Stimulated activated CD4-positive, alpha-beta T cell treated with anti-CD3 and anti-CD28 coated beads, Interleukin-2, amount 100 ng/mL, for 24 hours (primary cell): ENCODE results near the gene LILRB3.
"Not testable (repeated sequence)": the region's sequence is repeated elsewhere in the genome, so short reads cannot be mapped to it uniquely, and the experiment has no call there.

Source experiments
- DNase-seq, 2 donors: peaks; one replicate each; pipeline ENCODE4 v3.0.0-alpha.2; 2020

Gene LILRB3

GRCh38 chr19:54209058-54209810 is 13.6 kb downstream of the LILRB3 start:
- peak; percentile 40 to 47 for DNase-seq

GRCh38 chr19:54208784-54209057 is 14.1 kb downstream of the LILRB3 start:
- DNase-seq: peak in 1 of 2 donors; percentile 44

GRCh38 chr19:54207983-54208783 is 14.6 kb downstream of the LILRB3 start:
- DNase-seq: peak; percentile 58 to 66

- DNase-seq: peak in 1 of 2 donors; percentile 33
These were observed 15.2 kb downstream of the LILRB3 start for GRCh38 chr19:54207676-54207982.

- not testable (repeated sequence) for DNase-seq
These were observed 15.6 kb downstream of the LILRB3 start for GRCh38 chr19:54207193-54207592.

GRCh38 chr19:54206831-54207177 is 16.0 kb downstream of the LILRB3 start:
- no peak for DNase-seq

GRCh38 chr19:54206030-54206830 is 16.6 kb downstream of the LILRB3 start:
- no peak for DNase-seq

GRCh38 chr19:54204767-54205468 is 17.9 kb downstream of the LILRB3 start:
- DNase-seq: no peak

GRCh38 chr19:54203151-54203611 is 19.6 kb downstream of the LILRB3 start:
- DNase-seq: no peak

DNA sequence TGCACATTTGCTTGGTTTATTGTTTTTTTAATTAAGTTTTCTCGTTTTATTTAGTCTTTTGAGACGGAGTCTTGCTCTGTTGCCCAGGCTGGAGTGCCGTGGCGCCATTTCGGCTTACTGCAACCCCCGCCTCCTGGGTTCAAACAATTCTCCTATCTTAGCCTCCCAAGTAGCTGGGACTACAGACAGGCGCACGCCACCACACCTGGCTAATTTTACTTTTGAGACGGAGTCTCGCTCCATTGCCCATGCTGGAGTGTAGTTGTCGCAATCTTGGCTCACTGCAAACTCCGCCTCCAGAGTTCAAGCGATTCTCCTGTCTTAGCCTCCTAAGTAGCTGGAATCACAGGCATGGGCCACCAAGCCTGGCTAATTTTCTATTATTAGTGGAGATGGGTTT is 20.8 kb downstream of the LILRB3 start:
- no peak for DNase-seq

- DNase-seq: no peak
These were observed 21.6 kb downstream of the LILRB3 start for GRCh38 chr19:54201172-54201701.

DNA sequence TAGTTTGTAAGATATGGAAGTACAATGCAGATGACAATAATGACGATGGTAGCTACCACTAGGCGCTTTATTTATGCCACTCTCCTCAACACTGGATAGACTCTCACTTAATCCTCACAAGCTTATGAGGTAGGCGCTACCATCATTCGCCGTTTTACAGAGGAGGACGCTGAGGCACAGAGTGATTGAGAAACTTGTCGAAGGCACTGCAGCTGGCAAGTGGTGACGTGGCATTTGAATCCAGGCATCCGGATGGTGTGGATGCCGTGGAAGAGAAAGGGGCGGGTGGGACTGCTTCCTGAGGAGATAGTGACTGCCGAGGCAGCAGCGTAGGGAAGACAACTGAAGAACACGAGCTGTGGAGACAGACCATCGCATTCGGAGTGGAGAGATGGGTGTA is 23.4 kb downstream of the LILRB3 start:
- DNase-seq: no peak

- DNase-seq: no peak
These were observed 25.7 kb downstream of the LILRB3 start for GRCh38 chr19:54197121-54197520.

DNA sequence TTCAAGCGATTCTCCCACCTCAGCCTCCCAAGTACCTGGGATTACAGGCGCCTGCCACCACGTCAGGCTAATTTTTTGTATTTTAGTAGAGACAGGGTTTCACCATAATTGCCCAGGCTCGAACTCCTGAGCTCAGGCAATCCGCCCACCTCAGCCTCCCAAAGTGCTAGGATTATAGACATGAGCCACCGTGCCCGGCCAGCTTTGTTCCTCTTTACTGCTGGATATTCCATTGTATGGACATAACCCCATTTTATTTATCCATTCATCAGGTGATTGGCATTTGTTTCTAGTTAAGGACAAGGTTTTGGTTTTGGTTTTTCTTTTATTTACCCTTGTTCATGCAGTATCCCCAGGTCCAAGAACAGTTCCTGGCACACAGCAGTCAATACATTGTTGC is 26.3 kb downstream of the LILRB3 start:
- no peak for DNase-seq

DNA sequence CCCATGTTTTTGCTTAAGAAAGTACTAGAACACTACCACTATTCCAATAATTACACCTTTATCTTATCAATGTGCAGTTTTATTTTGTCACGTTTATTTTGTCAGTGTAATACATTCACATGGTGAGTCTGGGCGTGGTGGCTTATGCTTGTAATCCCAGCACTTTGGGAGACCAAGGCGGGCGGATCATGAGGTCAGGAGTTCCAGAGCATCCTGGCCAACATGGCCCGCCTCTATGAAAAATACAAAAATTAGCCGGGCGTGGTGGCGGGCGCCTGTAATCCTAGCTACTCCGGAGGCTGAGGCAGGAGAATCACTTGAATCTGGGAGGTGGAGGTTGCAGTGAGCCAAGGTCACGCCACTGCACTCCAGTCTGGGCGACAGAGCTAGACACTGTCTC is 28.3 kb downstream of the LILRB3 start:
- DNase-seq: not testable (repeated sequence)

DNA sequence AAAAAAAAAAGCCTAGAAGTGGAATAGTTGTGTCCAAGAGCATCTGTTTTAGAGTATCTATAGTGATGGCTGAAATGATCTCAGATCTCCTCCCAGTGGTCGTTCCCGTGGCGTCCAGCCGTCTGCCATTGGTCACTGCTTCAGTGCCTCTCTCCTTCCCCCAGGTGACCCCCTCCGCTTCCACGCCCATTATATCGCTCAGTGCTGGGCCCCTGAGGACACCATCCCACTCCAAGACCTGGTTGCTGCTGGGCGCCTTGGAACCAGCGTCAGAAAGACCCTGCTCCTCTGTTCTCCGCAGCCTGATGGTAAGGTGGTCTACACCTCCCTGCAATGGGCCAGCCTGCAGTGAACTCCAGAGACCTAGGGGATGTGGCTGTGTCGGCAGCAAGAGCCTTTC is 29.8 kb downstream of the LILRB3 start:
- no peak for DNase-seq

- no peak for DNase-seq
These were observed 30.9 kb downstream of the LILRB3 start for GRCh38 chr19:54191811-54192453.

GRCh38 chr19:54191011-54191810 is 31.6 kb downstream of the LILRB3 start, which contains the start of gene TSEN34:
Gene TSEN34, plus strand, starts transcription at chr19:54191308. Its CDS starts 57 bp downstream, at chr19:54191365.
- peak; percentile 86 to 88 for DNase-seq

DNA sequence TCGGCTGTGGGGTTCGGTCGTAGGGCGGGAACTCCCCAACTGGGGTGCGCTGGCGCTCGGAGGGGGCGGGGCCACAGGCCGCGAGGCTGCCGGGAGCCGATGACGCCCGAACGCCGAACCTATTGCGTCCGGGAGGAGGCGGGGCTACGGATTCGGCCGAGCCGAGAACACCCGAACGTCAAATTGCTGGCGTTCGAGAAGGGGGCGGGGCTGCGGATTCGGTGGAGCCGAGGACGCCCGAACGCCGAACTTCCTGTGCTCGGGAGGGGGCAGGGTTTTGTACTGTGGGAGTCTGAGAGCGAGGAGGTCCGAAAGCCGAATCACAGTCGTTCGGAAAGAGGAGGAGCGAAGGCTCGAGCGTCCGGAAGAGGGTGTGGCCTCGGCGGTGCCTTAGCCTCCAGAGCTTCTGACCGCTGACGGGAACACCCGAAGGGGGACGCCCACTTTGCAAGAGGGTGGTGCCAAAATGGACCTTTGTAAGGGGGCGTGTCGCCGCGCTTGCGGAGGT is 32.2 kb downstream of the LILRB3 start:
- DNase-seq: peak; percentile 100

DNA sequence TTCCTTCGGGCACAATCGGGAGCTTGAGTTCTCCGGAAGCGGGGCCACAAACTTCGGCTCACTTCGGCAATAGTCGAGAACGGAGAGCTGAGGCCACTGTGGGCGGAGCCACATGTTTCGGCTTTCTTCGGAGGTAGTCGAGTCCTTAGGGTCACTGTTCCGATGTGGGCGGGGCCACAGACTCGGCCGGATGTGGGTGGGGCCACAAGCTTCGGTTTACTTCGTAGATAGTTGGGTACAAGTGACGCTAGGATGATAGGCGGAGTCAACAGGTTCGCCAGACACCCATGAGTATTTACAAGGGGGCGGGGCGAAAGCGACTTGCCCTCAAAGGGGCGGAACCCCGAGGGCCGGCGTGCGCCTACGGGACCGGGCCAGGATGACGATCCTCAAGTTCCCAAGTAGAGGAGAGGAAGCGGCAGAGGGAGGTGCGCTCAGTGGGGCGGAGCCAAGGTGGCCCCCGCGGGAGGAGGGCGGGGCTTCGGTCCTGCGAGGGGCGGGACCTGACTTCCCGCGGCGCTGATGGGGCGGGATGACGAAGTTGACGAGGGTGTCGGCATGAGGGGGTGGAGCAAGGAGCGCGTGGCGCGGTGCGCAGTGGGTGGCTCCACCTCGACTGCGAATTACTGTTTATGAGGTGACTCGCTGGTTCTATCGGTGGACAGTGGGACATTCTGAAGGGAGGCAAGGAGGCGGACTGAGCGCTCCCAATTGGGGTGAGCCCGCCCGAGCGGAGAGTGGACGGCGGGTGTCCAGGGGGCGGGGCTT is 32.9 kb downstream of the LILRB3 start:
- peak; percentile 100 for DNase-seq
